ENCODE results near the gene ARHGEF12.

ARHGEF12 gene

GRCh38 chr11:120529911-120530310 is 193.7 kb downstream of the ARHGEF12 start:
- H3K4me3 ChIP-seq (ENCODE audit: low read length) = no peak overlapping the region
- no peak for TF ChIP-seq ZNF274 (IDR thresholded peaks at IDR 0.05; ENCODE audit: low read depth, low read length)

GRCh38 chr11:120532082-120532831 is 196.0 kb downstream of the ARHGEF12 start:
- TF ChIP-seq ZNF274 (IDR thresholded peaks at IDR 0.05; ENCODE audit: low read depth, low read length) = no peak
- no peak overlapping the region for H3K4me3 ChIP-seq (ENCODE audit: low read length)

- no peak overlapping the region for H3K4me3 ChIP-seq (ENCODE audit: low read length)
- no peak for TF ChIP-seq ZNF274 (IDR thresholded peaks at IDR 0.05; ENCODE audit: low read depth, low read length)
Measured at GRCh38 chr11:120532832-120533196, 196.6 kb downstream of the ARHGEF12 start.

GRCh38 chr11:120536091-120536796 is 200.0 kb downstream of the ARHGEF12 start:
- no peak for TF ChIP-seq ZNF274 (IDR thresholded peaks at IDR 0.05; ENCODE audit: low read depth, low read length)
- no peak overlapping the region for H3K4me3 ChIP-seq (ENCODE audit: low read length)

GRCh38 chr11:120536797-120537169 is 200.6 kb downstream of the ARHGEF12 start:
- no peak overlapping the region for H3K4me3 ChIP-seq (ENCODE audit: low read length)
- no peak for TF ChIP-seq ZNF274 (IDR thresholded peaks at IDR 0.05; ENCODE audit: low read depth, low read length)

GRCh38 chr11:120537996-120538395 is 201.8 kb downstream of the ARHGEF12 start:
- TF ChIP-seq ZNF274 (IDR thresholded peaks at IDR 0.05; ENCODE audit: low read depth, low read length) = no peak

GRCh38 chr11:120538707-120539106 is 202.5 kb downstream of the ARHGEF12 start:
- no peak overlapping the region for H3K4me3 ChIP-seq (ENCODE audit: low read length)
- no peak for TF ChIP-seq ZNF274 (IDR thresholded peaks at IDR 0.05; ENCODE audit: low read depth, low read length)

More at GRCh38 chr11:120537996-120538395, 201.8 kb downstream of the ARHGEF12 start:
- H3K4me3 ChIP-seq (ENCODE audit: low read length) = no peak overlapping the region

Data from GM08714 (cell line).